Activated CD4-positive, alpha-beta memory T cell treated with anti-CD3 and anti-CD28 coated beads for 36 hours (primary cell): ENCODE measurements around the gene RTKN. TPM values are rescaled to one million over a fixed set of nuclear protein-coding genes. Genes with fewer than 3 reads are reported as not detected.
A peak's percentile ranks its signal among the peaks of the same experiment; 100 is the strongest.
"Not testable (repeated sequence)": the region's sequence is repeated elsewhere in the genome, so short reads cannot be mapped to it uniquely, and the experiment has no call there.

Source experiments
- CTCF ChIA-PET: fragments of 350-600 bp; sonication (Branson Sonifier 250); formaldehyde crosslinking; loops from one replicate; lab custom pipeline; 2021; ENCODE audit warnings: antibody characterized with exemption, inconsistent platforms; lab: Charles Lee
- POLR2A ChIA-PET: fragments of 350-600 bp; sonication (Branson Sonifier 250); formaldehyde crosslinking; loops from one replicate; lab custom pipeline; 2021; ENCODE audit warnings: antibody characterized with exemption; lab: Charles Lee
- DNase-seq: peaks from one replicate; pipeline ENCODE4 v3.0.0-alpha.2; 2020
- H3K27ac Mint-ChIP-seq: one replicate; pipeline ENCODE4 v1.8.0; 2021; ENCODE audit warnings: mixed read lengths
- H3K27me3 Mint-ChIP-seq: one replicate; pipeline ENCODE4 v1.8.0; 2021; ENCODE audit warnings: mixed read lengths
- H3K36me3 Mint-ChIP-seq: one replicate; pipeline ENCODE4 v1.8.0; 2021; ENCODE audit warnings: mixed read lengths
- H3K4me1 Mint-ChIP-seq: one replicate; pipeline ENCODE4 v1.8.0; 2021; ENCODE audit warnings: low read depth, mixed read lengths
- H3K4me3 Mint-ChIP-seq: one replicate; pipeline ENCODE4 v1.8.0; 2021; ENCODE audit warnings: mild to moderate bottlenecking, mixed read lengths
- H3K9me3 Mint-ChIP-seq: one replicate; pipeline ENCODE4 v1.8.0; 2021; ENCODE audit warnings: mixed read lengths
- intact Hi-C: fragments of 100-400 bp; cut with micrococcal nuclease; formaldehyde crosslinking; loops from one replicate; pipeline ENCODE4 v1.15.1; 2023
- total RNA-seq, 2 experiments: library from RNA; stranded (reverse); gene quantifications; one replicate each; pipeline ENCODE4 v1.2.3, GENCODE V29; 2021

The RTKN gene
- total RNA-seq, result 1 to 10 TPM; 1.4 to 1.6 TPM

- Mint-ChIP-seq H3K4me1 (peaks cover 10% of the 10 kb centered on the region), H3K9me3 (no peaks in the 10 kb centered on the region), H3K36me3 (no peaks in the 10 kb centered on the region), H3K27me3 (peaks cover 23% of the 10 kb centered on the region), H3K4me3 (peak within 1 kb of the TSS; percentile 65), H3K27ac (no peak within 1 kb of the TSS)
- no peak for DNase-seq
- ChIA-PET POLR2A (interaction anchor here (1.3 kb wide), 1 partner anchor 12 kb away, joined by 4 read pairs; no protein-coding TSS in a partner anchor), CTCF (interaction anchor here (0.7 to 2.3 kb wide), 2 partner anchors 13 to 40 kb away, joined by 3 to 12 read pairs; partner anchors contain the start of gene INO80B)
- intact Hi-C loops, result no loop called here
Observed at GRCh38 chr2:74441690-74442482, at the start of gene RTKN. Gene RTKN (minus strand): TSS chr2:74441937. CDS start chr2:74441816, 121 bp downstream.

- no peak overlapping the region for H3K27ac Mint-ChIP-seq
- H3K9me3 Mint-ChIP-seq, result no peaks in the 10 kb centered on the region
- intact Hi-C loops, result no loop called here
- peaks cover 29% of the 10 kb centered on the region for H3K36me3 Mint-ChIP-seq
- CTCF ChIA-PET, result interaction anchor here (1.6 to 2.3 kb wide), 2 partner anchors 96 to 98 kb away, joined by 3 to 6 read pairs; no protein-coding TSS in a partner anchor
- no peak overlapping the region for H3K4me3 Mint-ChIP-seq
- no peak for DNase-seq
- H3K4me1 Mint-ChIP-seq, result peaks cover 2% of the 10 kb centered on the region
- POLR2A ChIA-PET, result interaction anchor here (0.8 kb wide), 1 partner anchor 41 kb away, joined by 4 read pairs; no protein-coding TSS in a partner anchor
- H3K27me3 Mint-ChIP-seq, result no peaks in the 10 kb centered on the region
Observed at GRCh38 chr2:74489906-74490305, 48.2 kb upstream of the RTKN start.

GRCh38 chr2:74488643-74489481, 47.1 kb upstream of the RTKN start:
- intact Hi-C loops, result no loop called here
- H3K4me1 Mint-ChIP-seq, result peaks cover 4% of the 10 kb centered on the region
- no peak overlapping the region for H3K27ac Mint-ChIP-seq
- H3K9me3 Mint-ChIP-seq, result no peaks in the 10 kb centered on the region
- H3K4me3 Mint-ChIP-seq, result no peak overlapping the region
- H3K27me3 Mint-ChIP-seq, result no peaks in the 10 kb centered on the region
- DNase-seq, result no peak
- H3K36me3 Mint-ChIP-seq, result peaks cover 31% of the 10 kb centered on the region
- POLR2A ChIA-PET, result interaction anchor here (0.8 kb wide), 1 partner anchor 42 kb away, joined by 4 read pairs; no protein-coding TSS in a partner anchor
- CTCF ChIA-PET, result interaction anchor here (0.6 to 2.3 kb wide), 3 partner anchors 77 to 100 kb away, joined by 3 to 6 read pairs (median 3); no protein-coding TSS in a partner anchor

- Mint-ChIP-seq H3K27me3 (no peaks in the 10 kb centered on the region), H3K36me3 (peaks cover 27% of the 10 kb centered on the region), H3K4me3 (no peak overlapping the region), H3K9me3 (no peaks in the 10 kb centered on the region), H3K27ac (no peak overlapping the region), H3K4me1 (peaks cover 18% of the 10 kb centered on the region)
- DNase-seq, result no peak
- intact Hi-C loops, result no loop called here
- ChIA-PET POLR2A (no interaction called here), CTCF (interaction anchor here (8.8 kb wide), 1 partner anchor 100 kb away, joined by 145 read pairs; no protein-coding TSS in a partner anchor)
Observed at GRCh38 chr2:74486141-74486540, 44.4 kb upstream of the RTKN start.

GRCh38 chr2:74483675-74484164, 42.0 kb upstream of the RTKN start:
- intact Hi-C loops, result loop anchor here (1.0 to 2.0 kb wide), 8 partner anchors 15 to 104 kb away; partner anchors contain the start of genes AUP1, DOK1, HTRA2 and PCGF1
- Mint-ChIP-seq H3K36me3 (peaks cover 26% of the 10 kb centered on the region), H3K27ac (peak overlapping the region; percentile 99), H3K4me1 (peaks cover 35% of the 10 kb centered on the region), H3K4me3 (peak overlapping the region; percentile 100)
- DNase-seq, H3K9me3 Mint-ChIP-seq, H3K27me3 Mint-ChIP-seq: not testable (repeated sequence)
- CTCF ChIA-PET, result interaction anchor here (1.0 to 8.8 kb wide), 14 partner anchors 10 to 216 kb away, joined by 3 to 145 read pairs (median 5); partner anchors contain the start of genes AUP1, HTRA2, MOGS and MRPL53
- POLR2A ChIA-PET, result interaction anchor here (0.6 to 3.6 kb wide), 10 partner anchors 11 to 143 kb away, joined by 3 to 31 read pairs (median 4); partner anchors contain the start of genes AUP1, DQX1, HTRA2 and MRPL53

- Mint-ChIP-seq H3K36me3 (peaks cover 26% of the 10 kb centered on the region), H3K27ac (peak within 1 kb of the TSS; percentile 99), H3K27me3 (no peaks in the 10 kb centered on the region), H3K9me3 (no peaks in the 10 kb centered on the region), H3K4me1 (peaks cover 35% of the 10 kb centered on the region), H3K4me3 (peak within 1 kb of the TSS; percentile 100)
- CTCF ChIA-PET, result interaction anchor here (0.8 to 8.8 kb wide), 23 partner anchors 10 to 485 kb away, joined by 3 to 145 read pairs (median 6); partner anchors contain the start of genes AUP1, C2orf81, HTRA2 and INO80B
- POLR2A ChIA-PET, result interaction anchor here (0.8 to 3.6 kb wide), 14 partner anchors 9 to 106 kb away, joined by 3 to 31 read pairs (median 4); partner anchors contain the start of genes AUP1, DQX1, HTRA2 and INO80B
- intact Hi-C loops, result loop anchor here (1.0 to 2.0 kb wide), 9 partner anchors 11 to 104 kb away; partner anchors contain the start of genes AUP1, DOK1, HTRA2 and MRPL53
- peak; percentile 96 for DNase-seq
Observed at GRCh38 chr2:74482801-74483674, 41.3 kb upstream of the RTKN start, which contains the start of the genes CCDC142 and TTC31. Gene CCDC142 (minus strand): TSS chr2:74482998. CDS start chr2:74482837, 161 bp downstream. Gene TTC31 (plus strand): TSS chr2:74483081. CDS start chr2:74483096, 15 bp downstream.

GRCh38 chr2:74481961-74482800, 40.4 kb upstream of the RTKN start:
- Mint-ChIP-seq H3K4me1 (peaks cover 35% of the 10 kb centered on the region), H3K4me3 (peak overlapping the region; percentile 100), H3K9me3 (no peaks in the 10 kb centered on the region), H3K27ac (peak overlapping the region; percentile 99), H3K36me3 (peaks cover 26% of the 10 kb centered on the region), H3K27me3 (no peaks in the 10 kb centered on the region)
- CTCF ChIA-PET, result interaction anchor here (0.8 to 8.8 kb wide), 22 partner anchors 9 to 486 kb away, joined by 3 to 145 read pairs (median 6); partner anchors contain the start of genes AUP1, C2orf81, HTRA2 and INO80B
- POLR2A ChIA-PET, result interaction anchor here (0.5 to 3.6 kb wide), 11 partner anchors 9 to 103 kb away, joined by 3 to 31 read pairs (median 4); partner anchors contain the start of genes AUP1, HTRA2, INO80B and MRPL53
- peak; percentile 73 for DNase-seq
- intact Hi-C loops, result loop anchor here (1.0 to 2.0 kb wide), 2 partner anchors 10 to 73 kb away; partner anchors contain the start of genes DOK1 and MRPL53

GRCh38 chr2:74481431-74481830, 39.7 kb upstream of the RTKN start:
- intact Hi-C loops, result no loop called here
- H3K27ac Mint-ChIP-seq, result no peak overlapping the region
- no peak for DNase-seq

GRCh38 chr2:74474899-74475298, 33.2 kb upstream of the RTKN start:
- Mint-ChIP-seq H3K27ac (no peak overlapping the region), H3K36me3 (peaks cover 28% of the 10 kb centered on the region), H3K4me3 (no peak overlapping the region), H3K9me3 (no peaks in the 10 kb centered on the region), H3K4me1 (peaks cover 23% of the 10 kb centered on the region), H3K27me3 (no peaks in the 10 kb centered on the region)
- CTCF ChIA-PET, result interaction anchor here (1.0 to 4.8 kb wide), 5 partner anchors 8 to 241 kb away, joined by 3 to 47 read pairs (median 4); partner anchors contain the start of genes CCDC142, MOGS and TTC31
- POLR2A ChIA-PET, result interaction anchor here (1.0 kb wide), 1 partner anchor 16 kb away, joined by 3 read pairs; the partner anchor contains the start of gene WBP1
- intact Hi-C loops, result no loop called here
- DNase-seq, result no peak

More at GRCh38 chr2:74481431-74481830, 39.7 kb upstream of the RTKN start:
- ChIA-PET CTCF (interaction anchor here (0.6 to 8.8 kb wide), 11 partner anchors 8 to 270 kb away, joined by 3 to 145 read pairs (median 7); partner anchors contain the start of genes AUP1, HTRA2, INO80B and MRPL53), POLR2A (interaction anchor here (0.5 to 3.6 kb wide), 11 partner anchors 9 to 104 kb away, joined by 3 to 31 read pairs (median 3); partner anchors contain the start of genes AUP1, HTRA2, INO80B and MRPL53)
- Mint-ChIP-seq H3K27me3 (no peaks in the 10 kb centered on the region), H3K9me3 (no peaks in the 10 kb centered on the region), H3K4me3 (peak overlapping the region; percentile 100), H3K36me3 (peaks cover 24% of the 10 kb centered on the region), H3K4me1 (peaks cover 35% of the 10 kb centered on the region)
